H1 (cell line): ENCODE measurements around the gene AMIGO2.

Experiments used
- BRCA1 ChIP-seq: IDR thresholded peaks from 2 replicates; pipeline ENCODE4 v1.6.1; 2012; ENCODE audit warnings: low read depth, low read length, improper control_type of control experiment
- CTCF ChIP-seq, 3 experiments: IDR thresholded peaks; 1 replicate in 2 of 3; 2 replicates in 1 of 3; pipeline versions ENCODE4 v1.5.1 to v1.6.1; 2011; ENCODE audit warnings: low read length in 3 of 3, mild to moderate bottlenecking in 3 of 3, inconsistent platforms in 2 of 3, low read depth in 1 of 3, moderate library complexity in 1 of 3; ENCODE audit not compliant: insufficient read depth in 1 of 3; ENCODE audit errors: control extremely low read depth in 1 of 3
- KDM1A ChIP-seq: fragments of 200-600, 300-600 bp; sonication (generic); IDR thresholded peaks from 2 replicates; pipeline ENCODE4 v1.7.1; 2016; ENCODE audit warnings: mild to moderate bottlenecking, low read length, borderline replicate concordance
- NANOG ChIP-seq: IDR thresholded peaks from 2 replicates; pipeline ENCODE4 v1.6.1; 2011; ENCODE audit warnings: low read length, low read depth, mild to moderate bottlenecking, inconsistent platforms; ENCODE audit not compliant: insufficient read depth, poor library complexity, severe bottlenecking
- POLR2AphosphoS5 ChIP-seq: IDR thresholded peaks from 2 replicates; pipeline ENCODE4 v1.6.1; 2011; ENCODE audit warnings: low read depth, low read length
- RAD21 ChIP-seq, 2 experiments: IDR thresholded peaks in 1 of 2; conservative IDR thresholded peaks in 1 of 2; 2 replicates each; pipeline ENCODE4 v1.6.1; 2011; ENCODE audit warnings: low read depth in 2 of 2, low read length in 2 of 2, improper control_type of control experiment in 1 of 2, inconsistent platforms in 1 of 2, mild to moderate bottlenecking in 1 of 2, moderate library complexity in 1 of 2
- SIN3A ChIP-seq, 2 experiments: IDR thresholded peaks in 1 of 2; conservative IDR thresholded peaks in 1 of 2; 2 replicates each; pipeline ENCODE4 v1.6.1; 2011 to 2012; ENCODE audit warnings: low read length in 2 of 2, improper control_type of control experiment in 1 of 2, low read depth in 1 of 2, mild to moderate bottlenecking in 1 of 2
- TAF1 ChIP-seq: IDR thresholded peaks from 2 replicates; pipeline ENCODE4 v1.6.1; 2011; ENCODE audit warnings: mild to moderate bottlenecking, low read depth, low read length
- ZNF274 ChIP-seq: IDR thresholded peaks from 2 replicates; pipeline ENCODE4 v1.7.0; 2012; ENCODE audit warnings: low read length, borderline replicate concordance; ENCODE audit errors: extremely low read depth

- no peak for TF ChIP-seq KDM1A
- TF ChIP-seq POLR2AphosphoS5: no peak
- no peak for TF ChIP-seq BRCA1
- no peak for TF ChIP-seq NANOG
- no peak for TF ChIP-seq TAF1
- TF ChIP-seq RAD21 (IDR thresholded peaks at IDR 0.05 in 1 of 2, conservative IDR thresholded peaks at IDR 0.05 in 1 of 2; ENCODE audit: low read depth in 2 of 2, low read length in 2 of 2): no peak
- no peak for TF ChIP-seq ZNF274
- no peak for TF ChIP-seq SIN3A (conservative IDR thresholded peaks at IDR 0.05 in 1 of 2, IDR thresholded peaks at IDR 0.05 in 1 of 2; ENCODE audit: low read depth in 1 of 2, low read length in 2 of 2)
- TF ChIP-seq CTCF (IDR thresholded peaks at IDR 0.05; ENCODE audit: control extremely low read depth in 1 of 3, insufficient read depth in 1 of 3, low read depth in 1 of 3, low read length in 3 of 3): no peak
These were observed 45.1 kb downstream of the AMIGO2 start for GRCh38 chr12:47034661-47035060.
